Lung (tissue), 12 donors: ENCODE results near the gene C17orf113. TPM values are rescaled to one million over a fixed set of nuclear protein-coding genes. Genes with fewer than 3 reads are reported as not detected.

Source experiments
- ATAC-seq: fragments of 200-7000 bp; cut with Tn5 transposase; one replicate; pipeline ENCODE4 v1.9.1; 2020; ENCODE audit warnings: moderate number of reproducible peaks; ENCODE audit not compliant: insufficient read depth, low FRiP score
- DNase-seq, 3 donors: peaks; one replicate each; pipeline ENCODE4 v3.0.0-alpha.2; 2013 to 2017
- H3K27ac ChIP-seq, 2 donors: one replicate each; pipeline ENCODE4 v1.5.1; 2013; ENCODE audit warnings: mild to moderate bottlenecking in 2 of 2, moderate library complexity in 2 of 2, control low read depth in 1 of 2, inconsistent platforms in 1 of 2, low read depth in 1 of 2, low read length in 1 of 2
- H3K27me3 ChIP-seq, 3 donors: one replicate each; pipeline ENCODE4 v1.5.1; 2013; ENCODE audit warnings: low read length in 2 of 3; ENCODE audit not compliant: control insufficient read depth in 3 of 3, insufficient read depth in 3 of 3
- H3K36me3 ChIP-seq, 4 donors: one replicate each; pipeline ENCODE4 v1.5.1; 2013; ENCODE audit warnings: low read length in 4 of 4, mild to moderate bottlenecking in 1 of 4, moderate library complexity in 1 of 4; ENCODE audit not compliant: control insufficient read depth in 4 of 4, insufficient read depth in 4 of 4
- H3K4me1 ChIP-seq, 5 donors: one replicate each; pipeline ENCODE4 v1.5.1; 2013; ENCODE audit warnings: low read length in 5 of 5, mild to moderate bottlenecking in 2 of 5, moderate library complexity in 1 of 5; ENCODE audit not compliant: control insufficient read depth in 5 of 5, insufficient read depth in 5 of 5
- H3K4me3 ChIP-seq: one replicate; pipeline ENCODE4 v1.5.1; 2013; ENCODE audit warnings: mild to moderate bottlenecking, control low read depth, moderate library complexity
- H3K9ac ChIP-seq, 2 donors: one replicate each; pipeline ENCODE4 v1.5.1; 2013; ENCODE audit warnings: low read length in 2 of 2, control low read depth in 1 of 2; ENCODE audit not compliant: insufficient read depth in 1 of 2
- H3K9me3 ChIP-seq, 4 donors: one replicate each; pipeline ENCODE4 v1.5.1; 2013; ENCODE audit warnings: low read length in 3 of 4, mild to moderate bottlenecking in 1 of 4, moderate library complexity in 1 of 4; ENCODE audit not compliant: control insufficient read depth in 4 of 4, insufficient read depth in 3 of 4
- WGBS, 2 donors: extraction: QIAGEN DNeasy Blood & Tissue Kit; methylation state at CpG; one replicate each; pipeline ENCODE4 v1.1.7; 2013; 5-methylcytosine and 5-hydroxymethylcytosine counted together
- polyA plus RNA-seq, 2 donors: library from polyadenylated mRNA; stranded (reverse); fragments of 200-250 nt; gene quantifications; one replicate each; pipeline ENCODE4 v1.2.1, GENCODE V29; 2013
- total RNA-seq, 2 donors: library from RNA; depleted of rRNA in 1 of 2; stranded (reverse); fragments of >200 nt in 1 of 2; gene quantifications; one replicate each; pipeline ENCODE4 v1.2.1, GENCODE V29; 2014 to 2021
- TF ChIP-seq, protein P1 (sequence below): IDR thresholded peaks from 2 replicates; pipeline ENCODE4 v1.5.1; 2012; ENCODE audit warnings: mild to moderate bottlenecking; ENCODE audit errors: control extremely low read depth, extremely low read depth
- donor health status: control.
- donor health status: control.
- donor health status: Bipolar disorder and iron deficiency.
- donor health status: healthy.
- donor health status: DM: yes; HTN: yes; CAD: no.

C17orf113 gene
- total and polyA plus RNA-seq, 4 donors = 0.38 to 3.6 (median 1.2) TPM

DNA sequence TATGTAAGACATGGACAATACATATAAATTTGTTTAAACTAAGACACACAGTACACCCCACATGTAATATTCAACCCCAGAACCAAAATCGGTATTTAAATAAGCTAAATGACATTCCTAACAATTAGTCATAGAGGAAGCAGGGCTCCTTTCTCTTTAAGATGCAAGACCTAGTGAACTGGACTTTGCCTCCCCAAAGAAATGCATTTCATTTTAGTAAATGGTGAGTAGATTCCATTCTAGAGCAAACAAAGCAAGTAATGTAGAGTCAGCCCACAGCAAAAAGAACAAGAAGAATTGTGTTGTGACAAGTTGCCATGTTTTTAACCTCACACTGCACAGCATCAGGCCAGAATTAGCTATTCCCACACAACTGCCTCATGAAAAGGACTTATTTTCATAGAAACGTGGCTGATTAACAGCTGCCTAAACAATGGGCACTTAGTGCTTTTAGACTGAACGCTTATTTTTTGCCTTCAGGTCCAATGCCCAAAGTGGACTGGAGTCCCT is 47.6 kb downstream of the C17orf113 start:
- Histone ChIP-seq H3K27ac (no peak overlapping the region), H3K4me1 (peaks cover 0 to 5% (median 0%) of the 10 kb centered on the region in 5 donors), H3K9me3 (no peaks in the 10 kb centered on the region), H3K36me3 (peaks cover 11 to 32% (median 29%) of the 10 kb centered on the region in 4 donors), H3K4me3 (no peak overlapping the region), H3K27me3 (no peaks in the 10 kb centered on the region), H3K9ac (no peak overlapping the region)
- DNase-seq (no peak), ATAC-seq (no peak)
- WGBS, 2 donors = 86 to 92% methylated on average over 3 of the region's 3 CpGs
- TF ChIP-seq, protein P1, sequence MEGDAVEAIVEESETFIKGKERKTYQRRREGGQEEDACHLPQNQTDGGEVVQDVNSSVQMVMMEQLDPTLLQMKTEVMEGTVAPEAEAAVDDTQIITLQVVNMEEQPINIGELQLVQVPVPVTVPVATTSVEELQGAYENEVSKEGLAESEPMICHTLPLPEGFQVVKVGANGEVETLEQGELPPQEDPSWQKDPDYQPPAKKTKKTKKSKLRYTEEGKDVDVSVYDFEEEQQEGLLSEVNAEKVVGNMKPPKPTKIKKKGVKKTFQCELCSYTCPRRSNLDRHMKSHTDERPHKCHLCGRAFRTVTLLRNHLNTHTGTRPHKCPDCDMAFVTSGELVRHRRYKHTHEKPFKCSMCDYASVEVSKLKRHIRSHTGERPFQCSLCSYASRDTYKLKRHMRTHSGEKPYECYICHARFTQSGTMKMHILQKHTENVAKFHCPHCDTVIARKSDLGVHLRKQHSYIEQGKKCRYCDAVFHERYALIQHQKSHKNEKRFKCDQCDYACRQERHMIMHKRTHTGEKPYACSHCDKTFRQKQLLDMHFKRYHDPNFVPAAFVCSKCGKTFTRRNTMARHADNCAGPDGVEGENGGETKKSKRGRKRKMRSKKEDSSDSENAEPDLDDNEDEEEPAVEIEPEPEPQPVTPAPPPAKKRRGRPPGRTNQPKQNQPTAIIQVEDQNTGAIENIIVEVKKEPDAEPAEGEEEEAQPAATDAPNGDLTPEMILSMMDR = no peak

DNA sequence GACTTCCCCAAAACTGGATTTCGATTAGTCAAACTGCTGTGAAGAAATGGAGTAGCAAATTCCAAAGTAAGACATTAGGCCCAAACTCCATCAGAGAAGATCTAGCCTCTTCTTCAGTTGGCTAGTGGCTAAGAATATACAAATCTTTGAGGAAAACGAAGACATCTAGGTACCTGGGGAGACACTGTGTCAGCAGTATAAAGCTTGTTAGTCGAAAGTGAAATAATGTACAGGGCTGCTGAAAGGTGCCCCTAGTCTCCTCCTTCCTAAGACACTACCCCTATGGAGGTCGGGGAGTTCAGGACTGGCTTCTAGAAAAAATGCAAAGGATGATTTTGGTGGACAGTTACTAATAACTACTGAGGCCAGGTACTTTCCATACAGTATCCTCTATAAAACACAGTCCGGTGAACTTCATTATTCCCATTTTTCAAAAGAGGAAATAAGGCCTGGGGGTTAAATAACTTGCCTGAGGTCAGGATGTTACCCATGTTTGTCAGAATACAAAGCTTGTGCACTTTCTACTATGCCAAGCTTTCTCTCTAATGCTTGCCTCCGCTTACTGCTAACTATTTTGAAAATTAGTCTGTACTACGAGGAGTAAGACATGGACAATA is 48.1 kb downstream of the C17orf113 start:
- Histone ChIP-seq H3K9ac (peak overlapping the region in 1 of 2 donors; percentile 34), H3K4me1 (peaks cover 0 to 5% (median 0%) of the 10 kb centered on the region in 5 donors), H3K27ac (no peak overlapping the region), H3K4me3 (no peak overlapping the region), H3K36me3 (peaks cover 17 to 37% (median 32%) of the 10 kb centered on the region in 4 donors), H3K27me3 (no peaks in the 10 kb centered on the region), H3K9me3 (no peaks in the 10 kb centered on the region)
- 80 to 89% methylated on average over 7 of the region's 7 CpGs for WGBS, 2 donors
- TF ChIP-seq, protein P1 = no peak
- DNase-seq = no peak
- ATAC-seq = no peak

DNA sequence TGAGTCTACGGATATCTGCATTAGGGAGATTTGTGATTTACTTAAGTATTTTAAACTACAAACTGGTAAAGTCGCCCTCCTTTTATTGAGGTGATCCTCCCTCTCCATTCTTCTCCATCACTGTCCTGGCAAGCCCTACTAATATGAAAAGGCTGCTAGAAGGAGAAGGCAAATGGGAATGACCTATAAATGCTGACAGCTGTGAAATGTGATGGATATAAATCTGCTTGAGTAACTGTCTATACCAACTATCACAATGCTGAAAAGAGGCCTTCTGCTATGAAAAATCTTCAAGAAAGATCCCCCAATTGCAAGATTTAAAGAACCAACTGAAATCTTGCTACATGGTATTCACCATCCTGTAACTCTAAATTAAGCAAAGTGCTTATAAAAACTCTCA is 48.7 kb downstream of the C17orf113 start:
- Histone ChIP-seq H3K4me3 (no peak overlapping the region), H3K4me1 (peaks cover 0 to 5% (median 0%) of the 10 kb centered on the region in 5 donors), H3K36me3 (peaks cover 21 to 41% (median 38%) of the 10 kb centered on the region in 4 donors), H3K27me3 (no peaks in the 10 kb centered on the region), H3K9me3 (no peaks in the 10 kb centered on the region), H3K27ac (no peak overlapping the region), H3K9ac (no peak overlapping the region)
- TF ChIP-seq, protein P1 = no peak
- DNase-seq (no peak), ATAC-seq (no peak)
- 97% methylated on average over 2 of the region's 2 CpGs for WGBS, 2 donors
